PC-3 (cell line): ENCODE measurements around the gene CHAMP1. TPM values are rescaled to one million over a fixed set of nuclear protein-coding genes. Genes with fewer than 3 reads are reported as not detected.

Experiments used
- ATAC-seq: fragments of 200-7000 bp; cut with Tn5 transposase; 2 replicates; pipeline ENCODE4 v1.9.1; 2020; ENCODE audit warnings: mild to moderate bottlenecking, moderate library complexity
- BruUV-seq: library from RNA; stranded (reverse); fragments of 400-500 nt; replicated peaks from 2 replicates; lab custom pipeline; 2021; lab: Mats Ljungman, UMichigan
- CTCF ChIA-PET: fragments of 300-600 bp; sonication (Branson Sonifier 250); formaldehyde crosslinking; loops from one replicate; lab custom pipeline; 2022; ENCODE audit warnings: antibody characterized with exemption; lab: Charles Lee
- POLR2A ChIA-PET: fragments of 300-600 bp; sonication (Branson Sonifier 250); formaldehyde crosslinking; loops from one replicate; lab custom pipeline; 2022; ENCODE audit warnings: antibody characterized with exemption; ENCODE audit not compliant: unreplicated experiment; lab: Charles Lee
- DNase-seq: peaks from one replicate; pipeline ENCODE4 v3.0.0-alpha.2; 2015
- H2AFZ ChIP-seq: fragments of 300-600 bp; sonication (generic); 2 replicates; pipeline ENCODE4 v1.6.0; 2016; ENCODE audit warnings: antibody characterized with exemption, low read length
- H3F3A ChIP-seq: fragments of 300-600 bp; sonication (generic); one replicate; pipeline ENCODE4 v1.6.0; 2017; ENCODE audit warnings: antibody characterized with exemption, low read length, control low read depth, mild to moderate bottlenecking; ENCODE audit not compliant: unreplicated experiment
- H3K27ac ChIP-seq: fragments of 300-600 bp; sonication (generic); 2 replicates; pipeline ENCODE4 v1.5.1; 2016; ENCODE audit warnings: mild to moderate bottlenecking, low read length
- H3K27me3 ChIP-seq: fragments of 300-600 bp; sonication (generic); 2 replicates; pipeline ENCODE4 v1.6.1; 2016; ENCODE audit warnings: low read length, mixed read lengths
- H3K36me3 ChIP-seq: fragments of 300-600 bp; sonication (generic); 2 replicates; pipeline ENCODE4 v1.6.1; 2016; ENCODE audit warnings: low read depth, mixed run types, low read length, mixed read lengths
- H3K4me1 ChIP-seq: fragments of 300-600 bp; sonication (generic); 2 replicates; pipeline ENCODE4 v1.5.1; 2016; ENCODE audit warnings: low read length; ENCODE audit not compliant: insufficient read depth
- H3K4me2 ChIP-seq: fragments of 300-600 bp; sonication (generic); 2 replicates; pipeline ENCODE4 v1.6.0; 2016; ENCODE audit warnings: low read length
- H3K4me3 ChIP-seq: fragments of 300-600 bp; sonication (generic); 2 replicates; pipeline ENCODE4 v1.5.1; 2016; ENCODE audit warnings: mild to moderate bottlenecking, low read length, mixed read lengths
- H3K79me2 ChIP-seq: fragments of 300-600 bp; sonication (generic); 2 replicates; pipeline ENCODE4 v1.6.1; 2017; ENCODE audit warnings: low read length, mixed read lengths
- H3K9ac ChIP-seq: fragments of 300-600 bp; sonication (generic); 2 replicates; pipeline ENCODE4 v1.6.0; 2016; ENCODE audit warnings: mild to moderate bottlenecking, low read length
- H3K9me2 ChIP-seq: fragments of 300-600 bp; sonication (generic); replicated peaks from 2 replicates; pipeline ENCODE4 v1.6.1; 2016; ENCODE audit warnings: mixed run types, low read length, mixed read lengths
- H3K9me3 ChIP-seq: fragments of 300-600 bp; sonication (generic); 2 replicates; pipeline ENCODE4 v1.6.1; 2016; ENCODE audit warnings: low read length, mixed read lengths
- H4K20me1 ChIP-seq: fragments of 300-600 bp; sonication (generic); 2 replicates; pipeline ENCODE4 v1.6.1; 2016; ENCODE audit warnings: low read length, mixed read lengths
- CTCF ChIP-seq: fragments of 300-600 bp; sonication (generic); conservative IDR thresholded peaks from 2 replicates; pipeline ENCODE4 v1.5.1; 2017; ENCODE audit warnings: antibody characterized with exemption, low read depth, mild to moderate bottlenecking, low read length
- EZH2 ChIP-seq: fragments of 300-600 bp; sonication (generic); IDR thresholded peaks from one replicate; pipeline ENCODE4 v1.6.1; 2017; ENCODE audit warnings: antibody characterized with exemption, mild to moderate bottlenecking, low read length; ENCODE audit not compliant: unreplicated experiment
- EZH2phosphoT487 ChIP-seq: fragments of 300-600 bp; sonication (generic); IDR thresholded peaks from 2 replicates; pipeline ENCODE4 v1.6.1; 2018; ENCODE audit warnings: mild to moderate bottlenecking, antibody characterized with exemption, low read length, borderline replicate concordance
- intact Hi-C: fragments of 100-400 bp; cut with micrococcal nuclease; formaldehyde crosslinking; loops from 2 replicates; pipeline ENCODE4 v1.9.0; 2023
- total RNA-seq: library from RNA; depleted of rRNA; stranded (reverse); fragments of >200 nt; gene quantifications from 2 replicates; pipeline ENCODE4 v1.2.3, GENCODE V29; 2014

Gene CHAMP1
- total RNA-seq, 1 experiment from 2014 or later = 8.3 TPM

DNA sequence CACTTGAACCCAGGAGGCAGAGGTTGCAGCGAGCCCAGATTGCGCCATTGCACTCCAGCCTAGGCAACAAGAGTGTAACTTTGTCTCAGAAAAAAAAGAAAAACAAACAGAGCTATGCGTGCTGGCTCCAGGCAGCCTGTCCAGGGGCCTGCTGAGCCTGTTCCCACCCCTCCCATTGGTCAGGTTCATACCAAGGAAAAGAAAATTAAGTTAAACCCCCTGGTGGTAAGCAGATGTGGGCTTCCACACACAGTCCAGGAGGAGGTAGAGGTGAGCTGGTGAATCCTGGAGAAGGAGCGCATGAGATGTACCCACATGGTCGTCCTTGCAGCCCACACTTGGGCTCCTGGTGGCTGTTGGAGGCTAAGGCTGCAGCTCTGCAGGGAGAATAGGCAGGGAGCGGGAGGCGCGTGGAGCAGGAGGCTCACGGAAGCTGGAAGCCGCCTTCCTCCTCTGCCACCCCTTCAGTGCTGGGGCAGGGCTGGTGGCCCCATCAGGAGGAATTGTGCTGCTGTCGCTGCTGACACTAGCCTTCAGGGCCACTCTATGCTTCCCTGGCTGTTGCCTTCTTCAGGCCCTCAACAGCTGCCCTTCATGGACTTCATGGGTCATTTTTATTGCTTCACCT is 10.5 kb upstream of the CHAMP1 start:
- Histone ChIP-seq H3K79me2 (no peaks in the 10 kb centered on the region), H3K9me3 (no peaks in the 10 kb centered on the region), H3K9ac (no peak overlapping the region), H4K20me1 (no peaks in the 10 kb centered on the region), H3K36me3 (no peaks in the 10 kb centered on the region; the same call in 1 of the 2 replicates), H3K4me2 (no peak overlapping the region), H3F3A (no peaks in the 10 kb centered on the region), H3K4me1 (no peaks in the 10 kb centered on the region), H2AFZ (no peak overlapping the region), H3K27me3 (no peaks in the 10 kb centered on the region), H3K27ac (no peak overlapping the region), H3K4me3 (no peak overlapping the region), H3K9me2 (no peaks in the 10 kb centered on the region)
- no peak for TF ChIP-seq EZH2phosphoT487
- intact Hi-C loops = no loop called here
- POLR2A ChIA-PET = no interaction called here
- no peak for DNase-seq
- no peak for ATAC-seq
- CTCF ChIA-PET = no interaction called here
- no TSS peak for BruUV-seq

GRCh38 chr13:114304346-114305034 is 9.8 kb upstream of the CHAMP1 start:
- H3K4me3 ChIP-seq = no peak overlapping the region
- H3K9ac ChIP-seq = no peak overlapping the region
- H4K20me1 ChIP-seq = no peaks in the 10 kb centered on the region
- no peak overlapping the region for H3K27ac ChIP-seq
- BruUV-seq = no TSS peak
- DNase-seq (no peak), ATAC-seq (no peak)
- H3K9me3 ChIP-seq = no peaks in the 10 kb centered on the region
- no peak overlapping the region for H3K4me2 ChIP-seq
- H3K27me3 ChIP-seq = no peaks in the 10 kb centered on the region
- CTCF ChIA-PET = no interaction called here
- H3K36me3 ChIP-seq = no peaks in the 10 kb centered on the region; the same call in 1 of the 2 replicates
- H3K9me2 ChIP-seq = no peaks in the 10 kb centered on the region
- H3K4me1 ChIP-seq = no peaks in the 10 kb centered on the region
- no peak for TF ChIP-seq CTCF
- no peak for TF ChIP-seq EZH2phosphoT487
- no peak for TF ChIP-seq EZH2
- H3K79me2 ChIP-seq = no peaks in the 10 kb centered on the region
- POLR2A ChIA-PET = no interaction called here
- H2AFZ ChIP-seq = no peak overlapping the region
- intact Hi-C loops = no loop called here
- H3F3A ChIP-seq = no peaks in the 10 kb centered on the region

DNA sequence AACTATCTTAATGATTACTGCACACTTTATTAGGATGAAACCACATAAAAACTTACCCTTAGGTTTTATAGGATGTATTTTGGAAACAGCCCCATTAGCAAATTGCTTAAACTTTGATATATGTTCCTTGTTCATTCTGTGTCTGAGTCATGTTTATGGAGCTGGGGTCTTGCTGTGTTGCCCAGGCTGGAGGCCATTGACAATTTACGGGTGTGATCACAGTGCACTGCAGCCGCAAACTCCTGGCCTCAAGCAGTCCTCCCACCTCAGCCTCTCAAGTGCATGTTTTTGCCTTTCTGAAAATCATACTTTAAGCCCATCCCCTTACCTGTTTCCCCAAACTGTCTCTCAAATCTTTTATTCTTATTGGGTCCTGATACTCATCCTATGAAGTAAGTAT is 5.2 kb upstream of the CHAMP1 start:
- BruUV-seq = no TSS peak
- Histone ChIP-seq H3K27me3 (no peaks in the 10 kb centered on the region), H3K79me2 (0 out of 2 replicates have a peak, but pooled peaks cover 3% of the 10 kb centered on the region), H3K4me2 (no peak overlapping the region), H3K36me3 (no peaks in the 10 kb centered on the region; the same call in 1 of the 2 replicates), H3K27ac (no peak overlapping the region), H3K9ac (no peak overlapping the region), H3K4me3 (no peak overlapping the region), H2AFZ (no peak overlapping the region), H3F3A (no peaks in the 10 kb centered on the region), H4K20me1 (no peaks in the 10 kb centered on the region), H3K9me3 (no peaks in the 10 kb centered on the region), H3K9me2 (no peaks in the 10 kb centered on the region), H3K4me1 (peaks cover 10% of the 10 kb centered on the region)
- no peak for TF ChIP-seq CTCF
- no peak for TF ChIP-seq EZH2
- no peak for TF ChIP-seq EZH2phosphoT487
- intact Hi-C loops = no loop called here
- no peak for DNase-seq
- ChIA-PET POLR2A (no interaction called here), CTCF (no interaction called here)
- ATAC-seq = no peak
